ENCODE data around the gene ZFAND6. TPM values are rescaled to one million over a fixed set of nuclear protein-coding genes. Genes with fewer than 3 reads are reported as not detected.

Gene ZFAND6
- total and polyA plus RNA-seq, 9 donors = 57.3 to 105 (median 65.4) TPM

GRCh38 chr15:80132382-80132781, 72.9 kb downstream of the ZFAND6 start:
- no peak for TF ChIP-seq CTCF (IDR thresholded peaks at IDR 0.05)
- no peak for TF ChIP-seq EP300 (IDR thresholded peaks at IDR 0.05)
- TF ChIP-seq POLR2A (IDR thresholded peaks at IDR 0.05) = no peak
- Histone ChIP-seq H3K27me3 (no peaks in the 10 kb centered on the region), H3K36me3 (no peaks in the 10 kb centered on the region), H3K4me3 (no peak overlapping the region), H3K27ac (no peak overlapping the region), H3K9me3 (no peaks in the 10 kb centered on the region), H3K4me1 (ENCODE audit: insufficient read depth) (no peaks in the 10 kb centered on the region)
- 88 to 95% (median 95%) methylated on average over 3 of the region's 3 CpGs for WGBS, 3 donors
- DNase-seq = no peak
- intact Hi-C loops (cut with DNase I) = loop anchor here in 1 of 4 donors (10.0 kb wide), 1 partner anchor 48 kb away; no protein-coding TSS in a partner anchor

GRCh38 chr15:80136854-80137253, 77.4 kb downstream of the ZFAND6 start:
- no peak for DNase-seq
- no peak overlapping the region for H3K27ac ChIP-seq
- H3K27me3 ChIP-seq = no peaks in the 10 kb centered on the region
- no peaks in the 10 kb centered on the region for H3K4me1 ChIP-seq (ENCODE audit: insufficient read depth)
- no peaks in the 10 kb centered on the region for H3K9me3 ChIP-seq
- TF ChIP-seq EP300 (IDR thresholded peaks at IDR 0.05) (no peak), POLR2A (IDR thresholded peaks at IDR 0.05) (no peak), CTCF (IDR thresholded peaks at IDR 0.05) (no peak)
- no peaks in the 10 kb centered on the region for H3K36me3 ChIP-seq
- 84 to 89% (median 84%) methylated on average over 3 of the region's 3 CpGs for WGBS, 3 donors
- intact Hi-C loops (cut with DNase I) = loop anchor here in 1 of 4 donors (10.0 kb wide), 1 partner anchor 52 kb away; no protein-coding TSS in a partner anchor
- no peak overlapping the region for H3K4me3 ChIP-seq

GRCh38 chr15:80138961-80139360, 79.5 kb downstream of the ZFAND6 start:
- TF ChIP-seq CTCF (IDR thresholded peaks at IDR 0.05) (no peak), POLR2A (IDR thresholded peaks at IDR 0.05) (no peak), EP300 (IDR thresholded peaks at IDR 0.05) (no peak)
- Histone ChIP-seq H3K4me3 (no peak overlapping the region), H3K27ac (no peak overlapping the region), H3K4me1 (ENCODE audit: insufficient read depth) (no peaks in the 10 kb centered on the region), H3K36me3 (no peaks in the 10 kb centered on the region), H3K27me3 (no peaks in the 10 kb centered on the region), H3K9me3 (no peaks in the 10 kb centered on the region)
- 85 to 95% (median 92%) methylated on average over 3 of the region's 3 CpGs for WGBS, 3 donors
- intact Hi-C loops (cut with DNase I) = loop anchor here in 1 of 4 donors (10.0 kb wide), 1 partner anchor 54 kb away; no protein-coding TSS in a partner anchor
- no peak for DNase-seq

- no peaks in the 10 kb centered on the region for H3K27me3 ChIP-seq
- TF ChIP-seq CTCF (IDR thresholded peaks at IDR 0.05) = no peak
- no peak for TF ChIP-seq POLR2A (IDR thresholded peaks at IDR 0.05)
- TF ChIP-seq EP300 (IDR thresholded peaks at IDR 0.05) = no peak
- WGBS, 3 donors = 84 to 93% (median 85%) methylated on average over 3 to 4 of the region's 4 CpGs
- no peak for DNase-seq
- no peak overlapping the region for H3K27ac ChIP-seq
- intact Hi-C loops (cut with DNase I) = no loop called here
- no peak overlapping the region for H3K4me3 ChIP-seq
- no peaks in the 10 kb centered on the region for H3K9me3 ChIP-seq
- H3K36me3 ChIP-seq = no peaks in the 10 kb centered on the region
- H3K4me1 ChIP-seq (ENCODE audit: insufficient read depth) = no peaks in the 10 kb centered on the region
Measured at GRCh38 chr15:80140909-80141308, 81.4 kb downstream of the ZFAND6 start.

Data from ovary (tissue), 9 donors.